HepG2 (cell line): ENCODE measurements around the gene VPS37B. TPM values are rescaled to one million over a fixed set of nuclear protein-coding genes. Genes with fewer than 3 reads are reported as not detected.

Experiments used
- AHR ChIP-seq: IDR thresholded peaks from 2 replicates; pipeline ENCODE4 v1.6.1; 2018; ENCODE audit warnings: missing genetic modification reagents, missing compliant biosample characterization
- ARNT2 ChIP-seq: sonication (generic); formaldehyde crosslinking; IDR thresholded peaks from 2 replicates; pipeline ENCODE4 v1.8.0; 2022; ENCODE audit warnings: mild to moderate bottlenecking, low read depth, missing genetic modification reagents, moderate library complexity
- ESRRA ChIP-seq: sonication (generic); formaldehyde crosslinking; IDR thresholded peaks from 2 replicates; pipeline ENCODE4 v1.5.1; 2020; ENCODE audit warnings: mild to moderate bottlenecking, low read depth, missing genetic modification reagents
- HBP1 ChIP-seq: IDR thresholded peaks from 2 replicates; pipeline ENCODE4 v1.6.1; 2016; ENCODE audit warnings: low read depth, control low read depth
- HOXA3 ChIP-seq: sonication (generic); formaldehyde crosslinking; IDR thresholded peaks from 2 replicates; pipeline ENCODE4 v1.5.0; 2020; ENCODE audit warnings: missing genetic modification reagents
- MLLT10 ChIP-seq: sonication (generic); formaldehyde crosslinking; IDR thresholded peaks from 2 replicates; pipeline ENCODE4 v1.4.0; 2020; ENCODE audit warnings: missing genetic modification reagents
- PHF5A ChIP-seq: IDR thresholded peaks from one replicate; pipeline ENCODE4 v1.6.1; 2018; ENCODE audit warnings: low read depth, missing genetic modification reagents; ENCODE audit not compliant: unreplicated experiment
- PRDM4 ChIP-seq: sonication (generic); formaldehyde crosslinking; IDR thresholded peaks from 2 replicates; pipeline ENCODE4 v1.9.0; 2021; ENCODE audit warnings: missing genetic modification reagents, borderline replicate concordance
- RXRA ChIP-seq: sonication (generic); formaldehyde crosslinking; IDR thresholded peaks from 2 replicates; pipeline ENCODE4 v1.5.1; 2020; ENCODE audit warnings: missing genetic modification reagents
- SMC3 ChIP-seq: IDR thresholded peaks from 2 replicates; pipeline ENCODE4 v1.6.1; 2011; ENCODE audit warnings: low read length, improper control_type of control experiment
- TFE3 ChIP-seq: IDR thresholded peaks from 2 replicates; pipeline ENCODE4 v1.6.1; 2016
- ZFP37 ChIP-seq: sonication (generic); formaldehyde crosslinking; IDR thresholded peaks from 2 replicates; pipeline ENCODE4 v1.4.0; 2020; ENCODE audit warnings: missing genetic modification reagents, borderline replicate concordance
- ZKSCAN1 ChIP-seq: fragments of 150-350 bp; IDR thresholded peaks from 2 replicates; pipeline ENCODE4 v1.6.1; 2014; ENCODE audit warnings: low read length
- ZKSCAN8 ChIP-seq: IDR thresholded peaks from 2 replicates; pipeline ENCODE4 v1.6.1; 2016; ENCODE audit warnings: borderline replicate concordance, missing genetic modification reagents, missing compliant biosample characterization
- ZNF264 ChIP-seq: sonication (generic); formaldehyde crosslinking; IDR thresholded peaks from 2 replicates; pipeline ENCODE4 v1.4.0; 2020; ENCODE audit warnings: missing genetic modification reagents
- polyA plus RNA-seq, 8 experiments: library from polyadenylated mRNA; depleted of rRNA in 3 of 8; stranded (reverse) in 7 of 8; unstranded in 1 of 8; fragments of >200 nt; fragmentation: Illumina TruSeq in 4 of 8; extraction: Trizol in 4 of 8; gene quantifications; 2 replicates each; pipeline versions ENCODE4 v1.2.1 to v1.2.3, GENCODE V29; 2011 to 2016; ENCODE audit warnings: low read depth in 4 of 8, missing spikeins in 1 of 8, mixed read lengths in 1 of 8; ENCODE audit not compliant: insufficient read depth in 1 of 8
- total RNA-seq, 5 experiments: library from RNA; depleted of rRNA; stranded (reverse); fragments of >200 nt; fragmentation: Illumina TruSeq; extraction: Trizol; gene quantifications; 2 replicates each; pipeline ENCODE4 v1.2.3, GENCODE V29; 2016; ENCODE audit warnings: low read depth in 1 of 5
- TF ChIP-seq, protein P1 (sequence below): sonication (generic); formaldehyde crosslinking; conservative IDR thresholded peaks from 2 replicates; pipeline ENCODE4 v1.4.0; 2020; ENCODE audit warnings: missing genetic modification reagents
- TF ChIP-seq, protein P2 (sequence below): sonication (generic); formaldehyde crosslinking; IDR thresholded peaks from 2 replicates; pipeline ENCODE4 v1.4.0; 2020; ENCODE audit warnings: missing genetic modification reagents
- TF ChIP-seq, protein P3 (sequence below): sonication (generic); formaldehyde crosslinking; IDR thresholded peaks from 2 replicates; pipeline ENCODE4 v1.8.0; 2022; ENCODE audit warnings: missing genetic modification reagents, low read depth, mild to moderate bottlenecking, borderline replicate concordance

Gene VPS37B
- total and polyA plus RNA-seq, 2 of the 13 experiments (the other 11 are each of a cell fraction or from before 2014, with no cell fraction given), result 4.6 to 5.3 TPM

DNA sequence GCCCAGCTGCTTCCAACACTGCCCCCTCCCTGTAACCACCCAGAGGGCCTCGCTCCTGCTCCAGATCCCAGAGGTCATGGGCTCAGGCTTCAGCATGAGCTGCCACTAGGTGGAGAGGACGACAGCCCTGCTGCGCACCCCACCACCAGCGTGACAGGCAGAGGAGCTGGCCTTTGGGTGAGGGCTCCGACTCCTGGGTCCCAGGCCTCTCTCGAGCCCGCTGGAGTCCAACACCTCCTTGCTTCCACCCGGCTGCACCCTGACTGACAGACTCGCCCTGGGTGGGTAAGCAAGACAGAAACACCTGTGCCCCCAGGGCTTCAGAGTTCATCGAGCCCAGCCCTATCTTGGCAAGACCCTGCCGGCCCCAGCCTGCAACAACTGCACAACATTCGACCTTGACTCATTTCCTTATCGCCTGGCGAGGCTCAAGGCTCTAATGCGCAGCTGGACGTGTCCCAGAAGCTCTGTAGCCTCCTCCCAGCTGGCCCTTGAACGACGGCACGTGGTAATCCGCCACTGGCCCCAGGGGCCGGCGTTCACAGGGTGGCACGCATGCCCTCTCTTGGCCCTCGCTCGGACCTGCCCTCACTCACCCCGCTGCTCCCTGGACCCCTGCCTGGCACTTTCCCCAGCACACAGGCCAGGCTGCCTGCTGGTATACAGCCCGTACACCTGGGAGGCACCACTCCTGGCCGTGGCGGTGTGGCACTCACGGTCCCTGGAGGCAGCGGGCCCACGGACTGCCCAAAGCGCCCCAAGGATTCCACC, 28.0 kb downstream of the VPS37B start (continued):
- TF ChIP-seq, protein P1, sequence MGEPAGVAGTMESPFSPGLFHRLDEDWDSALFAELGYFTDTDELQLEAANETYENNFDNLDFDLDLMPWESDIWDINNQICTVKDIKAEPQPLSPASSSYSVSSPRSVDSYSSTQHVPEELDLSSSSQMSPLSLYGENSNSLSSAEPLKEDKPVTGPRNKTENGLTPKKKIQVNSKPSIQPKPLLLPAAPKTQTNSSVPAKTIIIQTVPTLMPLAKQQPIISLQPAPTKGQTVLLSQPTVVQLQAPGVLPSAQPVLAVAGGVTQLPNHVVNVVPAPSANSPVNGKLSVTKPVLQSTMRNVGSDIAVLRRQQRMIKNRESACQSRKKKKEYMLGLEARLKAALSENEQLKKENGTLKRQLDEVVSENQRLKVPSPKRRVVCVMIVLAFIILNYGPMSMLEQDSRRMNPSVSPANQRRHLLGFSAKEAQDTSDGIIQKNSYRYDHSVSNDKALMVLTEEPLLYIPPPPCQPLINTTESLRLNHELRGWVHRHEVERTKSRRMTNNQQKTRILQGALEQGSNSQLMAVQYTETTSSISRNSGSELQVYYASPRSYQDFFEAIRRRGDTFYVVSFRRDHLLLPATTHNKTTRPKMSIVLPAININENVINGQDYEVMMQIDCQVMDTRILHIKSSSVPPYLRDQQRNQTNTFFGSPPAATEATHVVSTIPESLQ (CRISPR knock-in tag), result no peak
- TF ChIP-seq AHR (CRISPR knock-in tag) (no peak), ZNF264 (CRISPR knock-in tag) (0 out of 2 replicates have a peak, but pooled peaks have one; percentile 32), ZKSCAN8 (CRISPR knock-in tag) (peak; percentile 65; the same call in 1 of the 2 replicates), HOXA3 (CRISPR knock-in tag) (peak; percentile 49), TFE3 (CRISPR knock-in tag) (no peak), ZKSCAN1 (no peak), PHF5A (CRISPR knock-in tag) (no peak), HBP1 (CRISPR knock-in tag) (no peak), ZFP37 (CRISPR knock-in tag) (no peak), ESRRA (CRISPR knock-in tag) (no peak), RXRA (0 out of 2 replicates have a peak, but pooled peaks have one; percentile 55), SMC3 (peak; percentile 29), ARNT2 (no peak), PRDM4 (CRISPR knock-in tag) (no peak), MLLT10 (CRISPR knock-in tag) (no peak)
- TF ChIP-seq, protein P2, sequence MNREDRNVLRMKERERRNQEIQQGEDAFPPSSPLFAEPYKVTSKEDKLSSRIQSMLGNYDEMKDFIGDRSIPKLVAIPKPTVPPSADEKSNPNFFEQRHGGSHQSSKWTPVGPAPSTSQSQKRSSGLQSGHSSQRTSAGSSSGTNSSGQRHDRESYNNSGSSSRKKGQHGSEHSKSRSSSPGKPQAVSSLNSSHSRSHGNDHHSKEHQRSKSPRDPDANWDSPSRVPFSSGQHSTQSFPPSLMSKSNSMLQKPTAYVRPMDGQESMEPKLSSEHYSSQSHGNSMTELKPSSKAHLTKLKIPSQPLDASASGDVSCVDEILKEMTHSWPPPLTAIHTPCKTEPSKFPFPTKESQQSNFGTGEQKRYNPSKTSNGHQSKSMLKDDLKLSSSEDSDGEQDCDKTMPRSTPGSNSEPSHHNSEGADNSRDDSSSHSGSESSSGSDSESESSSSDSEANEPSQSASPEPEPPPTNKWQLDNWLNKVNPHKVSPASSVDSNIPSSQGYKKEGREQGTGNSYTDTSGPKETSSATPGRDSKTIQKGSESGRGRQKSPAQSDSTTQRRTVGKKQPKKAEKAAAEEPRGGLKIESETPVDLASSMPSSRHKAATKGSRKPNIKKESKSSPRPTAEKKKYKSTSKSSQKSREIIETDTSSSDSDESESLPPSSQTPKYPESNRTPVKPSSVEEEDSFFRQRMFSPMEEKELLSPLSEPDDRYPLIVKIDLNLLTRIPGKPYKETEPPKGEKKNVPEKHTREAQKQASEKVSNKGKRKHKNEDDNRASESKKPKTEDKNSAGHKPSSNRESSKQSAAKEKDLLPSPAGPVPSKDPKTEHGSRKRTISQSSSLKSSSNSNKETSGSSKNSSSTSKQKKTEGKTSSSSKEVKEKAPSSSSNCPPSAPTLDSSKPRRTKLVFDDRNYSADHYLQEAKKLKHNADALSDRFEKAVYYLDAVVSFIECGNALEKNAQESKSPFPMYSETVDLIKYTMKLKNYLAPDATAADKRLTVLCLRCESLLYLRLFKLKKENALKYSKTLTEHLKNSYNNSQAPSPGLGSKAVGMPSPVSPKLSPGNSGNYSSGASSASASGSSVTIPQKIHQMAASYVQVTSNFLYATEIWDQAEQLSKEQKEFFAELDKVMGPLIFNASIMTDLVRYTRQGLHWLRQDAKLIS (CRISPR knock-in tag), result no peak
- TF ChIP-seq, protein P3, sequence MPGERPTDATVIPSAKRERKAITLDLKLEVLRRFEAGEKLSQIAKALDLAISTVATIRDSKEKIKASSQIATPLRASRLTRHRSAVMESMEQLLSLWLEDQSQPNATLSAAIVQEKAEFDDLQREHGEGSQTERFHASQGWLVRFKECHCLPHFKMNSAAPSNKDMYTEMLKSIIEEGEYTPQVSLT (CRISPR knock-in tag), result no peak
